WTC11 (cell line): ENCODE measurements around the gene CSRNP3.

ENCODE experiments used
- CBFB ChIP-seq: sonication (generic); formaldehyde crosslinking; IDR thresholded peaks from 2 replicates; pipeline ENCODE4 v1.8.1; 2022; ENCODE audit warnings: mild to moderate bottlenecking, low read depth, missing genetic modification reagents
- GABPB1 ChIP-seq: sonication (generic); formaldehyde crosslinking; IDR thresholded peaks from 2 replicates; pipeline ENCODE4 v1.8.1; 2023; ENCODE audit warnings: mild to moderate bottlenecking, missing genetic modification reagents
- MYBL2 ChIP-seq: sonication (generic); formaldehyde crosslinking; IDR thresholded peaks from 2 replicates; pipeline ENCODE4 v1.8.1; 2023; ENCODE audit warnings: mild to moderate bottlenecking, moderate library complexity, missing genetic modification reagents
- ZNF232 ChIP-seq: sonication (generic); formaldehyde crosslinking; IDR thresholded peaks from 2 replicates; pipeline ENCODE4 v1.8.0; 2022; ENCODE audit warnings: mild to moderate bottlenecking, missing genetic modification reagents
- ZNF263 ChIP-seq: sonication (generic); formaldehyde crosslinking; IDR thresholded peaks from 2 replicates; pipeline ENCODE4 v1.8.1; 2022; ENCODE audit warnings: low read depth, mild to moderate bottlenecking, moderate library complexity, missing genetic modification reagents
- TF ChIP-seq, protein P1 (sequence below): fragments of 200-600 bp; IDR thresholded peaks from 2 replicates; pipeline ENCODE4 v1.8.0; 2022; ENCODE audit warnings: antibody characterized with exemption
- TF ChIP-seq, protein P2 (sequence below): sonication (generic); formaldehyde crosslinking; IDR thresholded peaks from 2 replicates; pipeline ENCODE4 v1.8.0; 2022; ENCODE audit warnings: mild to moderate bottlenecking, missing genetic modification reagents

DNA sequence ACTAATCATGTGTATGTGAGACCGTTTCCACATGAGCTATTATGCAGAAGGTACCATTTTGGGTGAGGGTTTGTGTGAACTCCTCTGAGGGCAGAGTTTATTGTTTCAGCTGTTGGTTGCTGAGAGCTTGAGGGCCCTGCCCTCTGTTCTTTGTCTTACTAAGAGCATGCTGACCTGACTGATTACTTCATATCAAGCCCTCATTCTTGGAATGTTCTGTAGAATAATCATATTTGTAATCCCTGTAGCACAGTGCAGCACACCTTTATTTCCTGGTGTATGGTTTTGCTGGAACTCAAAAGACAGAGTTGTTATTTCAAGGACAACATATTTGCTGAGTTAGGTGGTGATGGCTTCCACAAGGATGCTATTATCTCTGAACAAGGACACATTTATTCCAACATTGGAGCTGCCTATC, 206.1 kb downstream of the CSRNP3 start:
- TF ChIP-seq, protein P1, sequence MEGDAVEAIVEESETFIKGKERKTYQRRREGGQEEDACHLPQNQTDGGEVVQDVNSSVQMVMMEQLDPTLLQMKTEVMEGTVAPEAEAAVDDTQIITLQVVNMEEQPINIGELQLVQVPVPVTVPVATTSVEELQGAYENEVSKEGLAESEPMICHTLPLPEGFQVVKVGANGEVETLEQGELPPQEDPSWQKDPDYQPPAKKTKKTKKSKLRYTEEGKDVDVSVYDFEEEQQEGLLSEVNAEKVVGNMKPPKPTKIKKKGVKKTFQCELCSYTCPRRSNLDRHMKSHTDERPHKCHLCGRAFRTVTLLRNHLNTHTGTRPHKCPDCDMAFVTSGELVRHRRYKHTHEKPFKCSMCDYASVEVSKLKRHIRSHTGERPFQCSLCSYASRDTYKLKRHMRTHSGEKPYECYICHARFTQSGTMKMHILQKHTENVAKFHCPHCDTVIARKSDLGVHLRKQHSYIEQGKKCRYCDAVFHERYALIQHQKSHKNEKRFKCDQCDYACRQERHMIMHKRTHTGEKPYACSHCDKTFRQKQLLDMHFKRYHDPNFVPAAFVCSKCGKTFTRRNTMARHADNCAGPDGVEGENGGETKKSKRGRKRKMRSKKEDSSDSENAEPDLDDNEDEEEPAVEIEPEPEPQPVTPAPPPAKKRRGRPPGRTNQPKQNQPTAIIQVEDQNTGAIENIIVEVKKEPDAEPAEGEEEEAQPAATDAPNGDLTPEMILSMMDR: no peak
- no peak for TF ChIP-seq GABPB1 (CRISPR knock-in tag)
- no peak for TF ChIP-seq ZNF232 (CRISPR knock-in tag)
- no peak for TF ChIP-seq MYBL2 (CRISPR knock-in tag)
- no peak for TF ChIP-seq CBFB (CRISPR knock-in tag)
- TF ChIP-seq, protein P2, sequence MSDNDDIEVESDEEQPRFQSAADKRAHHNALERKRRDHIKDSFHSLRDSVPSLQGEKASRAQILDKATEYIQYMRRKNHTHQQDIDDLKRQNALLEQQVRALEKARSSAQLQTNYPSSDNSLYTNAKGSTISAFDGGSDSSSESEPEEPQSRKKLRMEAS (CRISPR knock-in tag): no peak
- TF ChIP-seq ZNF263 (CRISPR knock-in tag): no peak
